ENCODE measurements around the gene MAN1A1. TPM values are rescaled to one million over a fixed set of nuclear protein-coding genes. Genes with fewer than 3 reads are reported as not detected.

MAN1A1 gene
- total RNA-seq, 1 donor from 2014 or later = 116 TPM

- no peak for ATAC-seq
Observed at GRCh38 chr6:119326291-119327005, 23.1 kb downstream of the MAN1A1 start.

GRCh38 chr6:119325559-119326265 lies 23.8 kb downstream of the MAN1A1 start:
- ATAC-seq (no peak), DNase-seq (ENCODE audit: low spot score) (no peak)

More at GRCh38 chr6:119326291-119327005, 23.1 kb downstream of the MAN1A1 start:
- no peak for DNase-seq (ENCODE audit: low spot score)

- ATAC-seq (no peak), DNase-seq (ENCODE audit: low spot score) (no peak)
Observed at GRCh38 chr6:119324718-119325117, 24.8 kb downstream of the MAN1A1 start.

- ATAC-seq = peak; percentile 62
Observed at GRCh38 chr6:119323931-119324330, 25.6 kb downstream of the MAN1A1 start.

GRCh38 chr6:119323478-119323877 lies 26.1 kb downstream of the MAN1A1 start:
- DNase-seq (ENCODE audit: low spot score) (no peak), ATAC-seq (no peak)

More at GRCh38 chr6:119323931-119324330, 25.6 kb downstream of the MAN1A1 start:
- DNase-seq (ENCODE audit: low spot score) = no peak

GRCh38 chr6:119322715-119323350 lies 26.7 kb downstream of the MAN1A1 start:
- ATAC-seq = peak; percentile 35
- DNase-seq (ENCODE audit: low spot score) = no peak

- no peak for DNase-seq (ENCODE audit: low spot score)
- no peak for ATAC-seq
Observed at GRCh38 chr6:119322034-119322433, 27.5 kb downstream of the MAN1A1 start.

- DNase-seq (ENCODE audit: low spot score) = no peak
- peak; percentile 31 for ATAC-seq
Observed at GRCh38 chr6:119319694-119320093, 29.9 kb downstream of the MAN1A1 start.

- ATAC-seq (no peak), DNase-seq (ENCODE audit: low spot score) (no peak)
Observed at GRCh38 chr6:119318730-119319129, 30.8 kb downstream of the MAN1A1 start.

GRCh38 chr6:119318176-119318575 lies 31.4 kb downstream of the MAN1A1 start:
- DNase-seq (ENCODE audit: low spot score) = no peak
- no peak for ATAC-seq

GRCh38 chr6:119317007-119317406 lies 32.6 kb downstream of the MAN1A1 start:
- DNase-seq (ENCODE audit: low spot score) (no peak), ATAC-seq (no peak)

GRCh38 chr6:119314885-119315272 lies 34.7 kb downstream of the MAN1A1 start:
- DNase-seq (ENCODE audit: low spot score) = no peak
- ATAC-seq = no peak

- ATAC-seq = peak; percentile 27
- DNase-seq (ENCODE audit: low spot score) = no peak
Observed at GRCh38 chr6:119313937-119314884, 35.4 kb downstream of the MAN1A1 start.

- no peak for DNase-seq (ENCODE audit: low spot score)
- peak; percentile 47 for ATAC-seq
Observed at GRCh38 chr6:119312875-119313338, 36.7 kb downstream of the MAN1A1 start.

GRCh38 chr6:119312441-119312840 lies 37.1 kb downstream of the MAN1A1 start:
- no peak for ATAC-seq

GRCh38 chr6:119311514-119312142 lies 37.9 kb downstream of the MAN1A1 start:
- no peak for ATAC-seq
- no peak for DNase-seq (ENCODE audit: low spot score)

More at GRCh38 chr6:119312441-119312840, 37.1 kb downstream of the MAN1A1 start:
- no peak for DNase-seq (ENCODE audit: low spot score)

GRCh38 chr6:119310486-119311036 lies 39.0 kb downstream of the MAN1A1 start:
- peak; percentile 30 for ATAC-seq
- DNase-seq (ENCODE audit: low spot score) = no peak

GRCh38 chr6:119308991-119309657 lies 40.4 kb downstream of the MAN1A1 start:
- no peak for DNase-seq (ENCODE audit: low spot score)
- no peak for ATAC-seq

GRCh38 chr6:119308048-119308570 lies 41.5 kb downstream of the MAN1A1 start:
- DNase-seq (ENCODE audit: low spot score) (no peak), ATAC-seq (peak; percentile 72)
